ENCODE results near the gene LDAH.

Gene LDAH

GRCh38 chr2:20678086-20678395 lies 144.9 kb downstream of the LDAH start:
- DNase-seq: no peak

DNA sequence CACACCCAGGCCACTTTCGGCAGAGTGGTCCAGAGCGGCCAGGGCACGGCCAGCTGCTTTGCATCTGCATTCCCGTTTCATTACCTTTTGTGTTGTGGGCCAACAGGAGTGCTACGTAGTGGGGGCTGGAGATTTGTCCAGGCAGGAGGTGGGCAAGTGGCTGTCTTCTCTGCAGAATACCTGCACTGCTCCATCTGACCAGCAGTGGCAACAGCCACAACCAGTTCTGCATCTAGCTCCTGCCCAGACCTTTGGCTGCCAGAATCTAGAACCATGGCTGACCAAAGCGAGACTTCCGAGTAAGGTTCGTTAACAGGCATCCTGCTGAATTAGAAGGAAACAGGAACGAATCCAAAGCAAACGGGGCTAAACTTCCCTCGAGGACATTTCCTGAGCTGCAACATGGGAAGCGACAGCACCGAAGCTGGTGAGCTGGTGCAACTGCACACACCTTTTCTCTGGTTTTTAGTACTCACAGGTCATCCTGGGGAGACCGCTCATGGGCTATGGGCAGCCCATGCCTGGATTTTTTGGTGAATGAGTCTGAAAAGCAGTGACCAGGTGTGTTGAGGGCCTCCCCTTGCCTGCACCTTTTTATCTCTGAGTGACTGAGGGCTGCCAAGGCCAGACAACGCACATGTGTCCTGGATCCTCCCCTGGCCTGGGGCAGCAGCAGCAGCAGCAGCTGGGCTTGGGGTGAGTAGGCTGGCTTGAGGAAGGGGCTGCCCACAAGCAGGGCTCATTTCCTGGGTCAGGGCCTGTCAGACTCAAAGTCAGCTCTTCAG lies 145.4 kb downstream of the LDAH start:
- no peak for DNase-seq

GRCh38 chr2:20676353-20677215 lies 146.3 kb downstream of the LDAH start:
- DNase-seq: no peak

DNA sequence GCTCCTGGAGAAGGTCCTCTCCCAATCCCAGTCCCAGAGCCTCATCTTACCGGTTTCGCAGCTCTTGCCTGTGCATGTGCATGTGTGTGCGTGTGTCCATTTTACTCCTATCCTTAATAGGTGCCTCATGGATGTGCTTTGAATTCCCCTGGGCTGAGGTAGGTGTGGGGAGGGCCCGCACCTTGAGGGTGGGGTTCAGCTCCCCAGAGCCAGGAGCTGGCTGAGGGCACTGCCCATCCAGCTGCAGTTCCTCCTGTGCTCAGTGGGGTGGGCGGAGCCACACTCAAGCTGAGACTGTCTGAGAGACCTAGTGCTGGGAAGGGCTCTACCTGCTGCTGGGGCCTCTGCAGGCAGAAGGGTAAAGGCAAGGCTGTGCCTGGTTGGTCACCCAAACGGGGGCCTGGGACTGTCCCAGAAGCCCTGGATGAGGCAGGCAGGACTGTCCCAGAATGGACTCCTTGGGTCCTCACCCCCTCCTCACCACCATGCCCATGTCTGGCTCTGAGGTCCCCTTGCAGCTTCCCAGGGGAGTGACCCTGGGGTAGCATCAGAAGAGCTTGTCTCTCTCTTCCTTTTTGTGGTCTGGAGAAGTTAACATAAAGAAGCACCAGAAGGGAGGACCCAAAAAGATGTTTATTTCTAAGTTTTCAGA lies 147.1 kb downstream of the LDAH start:
- no peak for DNase-seq

- DNase-seq: no peak
Observed at GRCh38 chr2:20674974-20675679, 147.8 kb downstream of the LDAH start.

GRCh38 chr2:20674309-20674965 lies 148.5 kb downstream of the LDAH start:
- DNase-seq: no peak

GRCh38 chr2:20673686-20674308 lies 149.1 kb downstream of the LDAH start:
- no peak for DNase-seq

DNA sequence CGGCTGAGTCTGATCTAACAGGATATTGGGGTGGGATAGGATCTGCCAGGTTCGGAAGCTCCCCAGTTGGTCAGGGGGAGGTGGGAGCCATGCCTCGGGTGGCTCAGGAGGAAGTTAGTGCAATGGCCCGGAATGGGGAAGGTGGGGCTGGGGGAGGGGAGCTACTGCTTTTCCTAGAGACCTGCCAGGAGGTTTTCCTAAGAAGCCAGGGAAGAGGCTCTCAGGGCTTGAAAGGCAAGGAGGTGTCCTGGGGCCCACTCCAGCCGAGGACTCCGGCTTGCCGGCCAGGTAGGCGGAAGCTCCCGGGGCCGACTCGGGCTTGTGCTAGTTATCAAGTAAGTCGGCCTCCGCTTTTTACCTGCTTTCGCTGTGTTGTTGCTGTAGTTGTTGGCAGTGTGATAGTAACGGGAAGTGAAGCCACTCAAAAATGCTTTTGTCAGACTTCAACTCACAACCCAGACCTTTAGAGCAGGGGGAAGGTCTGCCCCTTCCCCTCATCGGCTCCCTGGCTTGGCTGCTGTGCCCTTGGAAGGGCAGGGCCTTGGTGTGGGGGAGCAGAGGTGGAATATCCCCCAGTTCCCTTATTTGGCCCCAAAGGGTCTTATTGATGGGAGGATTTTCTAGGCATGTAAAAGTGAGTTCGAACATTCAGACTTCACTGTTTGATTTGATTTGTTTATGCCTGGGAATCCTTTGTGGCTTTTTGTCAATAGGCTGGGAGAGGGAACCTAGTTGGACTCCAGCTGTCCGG lies 150.5 kb downstream of the LDAH start:
- DNase-seq: no peak

DNA sequence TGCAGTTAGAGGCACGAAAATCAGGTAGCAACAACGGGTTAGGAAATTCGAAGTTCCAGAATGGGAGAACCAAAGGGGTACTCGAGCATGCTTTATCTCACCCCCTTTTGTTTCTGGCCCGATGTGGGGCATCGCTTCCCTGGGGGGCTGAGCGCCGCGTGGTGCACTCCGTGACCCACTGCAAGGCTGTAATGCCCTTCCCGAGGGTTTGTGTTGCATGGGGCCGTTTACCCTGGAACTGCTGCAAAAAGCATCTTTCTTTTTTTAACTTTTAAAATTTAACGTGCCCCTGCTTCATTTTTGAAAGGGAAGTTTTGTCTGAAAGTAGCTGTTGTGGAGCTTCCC lies 151.2 kb downstream of the LDAH start:
- no peak for DNase-seq

GRCh38 chr2:20671036-20671735 lies 151.7 kb downstream of the LDAH start:
- DNase-seq: no peak

GRCh38 chr2:20670315-20671035 lies 152.4 kb downstream of the LDAH start:
- no peak for DNase-seq

- DNase-seq: no peak
Observed at GRCh38 chr2:20669562-20670314, 153.2 kb downstream of the LDAH start.

- DNase-seq: no peak
Observed at GRCh38 chr2:20668871-20669475, 153.9 kb downstream of the LDAH start.

GRCh38 chr2:20668451-20668850 lies 154.4 kb downstream of the LDAH start:
- DNase-seq: no peak

- no peak for DNase-seq
Observed at GRCh38 chr2:20667531-20668401, 155.1 kb downstream of the LDAH start.

GRCh38 chr2:20667151-20667530 lies 155.8 kb downstream of the LDAH start:
- DNase-seq: no peak

GRCh38 chr2:20666304-20667150 lies 156.4 kb downstream of the LDAH start, which contains the start of gene GDF7:
GDF7 (plus strand) TSS chr2:20667144; CDS start chr2:20667240, 96 bp downstream.
- DNase-seq: no peak
